SHP77 treated with DMSO at 0.1 percent for 48 hours (cell line): ENCODE results near the gene HEATR3.

Experiments used
- DNase-seq: peaks from one replicate; lab custom pipeline; 2025; lab: John Stamatoyannopoulos, UW

Gene HEATR3

GRCh38 chr16:50152807-50153595 lies 87.2 kb downstream of the HEATR3 start, which contains the start of gene TENT4B:
Gene TENT4B (plus strand): TSS chr16:50153306. CDS start chr16:50153622, 316 bp downstream.
- DNase-seq, result no peak

GRCh38 chr16:50153596-50154419 lies 88.0 kb downstream of the HEATR3 start:
- no peak for DNase-seq

- DNase-seq, result no peak
Measured at GRCh38 chr16:50154420-50154950, 88.7 kb downstream of the HEATR3 start.

- DNase-seq, result no peak
Measured at GRCh38 chr16:50155925-50156324, 90.2 kb downstream of the HEATR3 start.
